CD4-positive, alpha-beta T cell treated with Interleukin-17A for 4 hours (primary cell): Measurements from ENCODE around the gene MBD5.

Experiments
- DNase-seq: peaks from one replicate; pipeline ENCODE4 v3.0.0-alpha.2; 2020; ENCODE audit warnings: mixed read lengths

MBD5 gene

DNA sequence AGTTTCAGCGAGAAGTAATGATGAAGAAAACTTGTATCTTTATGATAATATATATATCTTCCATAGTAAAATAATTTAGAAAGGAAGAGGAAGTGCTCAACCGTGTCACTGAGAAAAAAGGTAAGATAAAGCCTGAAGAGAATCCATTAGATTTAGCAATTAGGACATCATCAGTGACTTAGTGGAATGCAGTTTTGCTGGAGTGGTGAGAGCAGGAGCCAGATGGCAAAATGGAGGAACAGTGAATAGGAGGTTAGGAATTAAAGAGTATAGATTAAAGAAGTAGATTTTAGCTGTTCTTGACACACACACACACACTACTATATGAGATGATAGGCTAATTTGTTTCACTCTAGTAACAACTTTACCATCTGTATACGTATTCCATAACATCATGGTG lies 466.5 kb downstream of the MBD5 start:
- DNase-seq, result no peak

DNA sequence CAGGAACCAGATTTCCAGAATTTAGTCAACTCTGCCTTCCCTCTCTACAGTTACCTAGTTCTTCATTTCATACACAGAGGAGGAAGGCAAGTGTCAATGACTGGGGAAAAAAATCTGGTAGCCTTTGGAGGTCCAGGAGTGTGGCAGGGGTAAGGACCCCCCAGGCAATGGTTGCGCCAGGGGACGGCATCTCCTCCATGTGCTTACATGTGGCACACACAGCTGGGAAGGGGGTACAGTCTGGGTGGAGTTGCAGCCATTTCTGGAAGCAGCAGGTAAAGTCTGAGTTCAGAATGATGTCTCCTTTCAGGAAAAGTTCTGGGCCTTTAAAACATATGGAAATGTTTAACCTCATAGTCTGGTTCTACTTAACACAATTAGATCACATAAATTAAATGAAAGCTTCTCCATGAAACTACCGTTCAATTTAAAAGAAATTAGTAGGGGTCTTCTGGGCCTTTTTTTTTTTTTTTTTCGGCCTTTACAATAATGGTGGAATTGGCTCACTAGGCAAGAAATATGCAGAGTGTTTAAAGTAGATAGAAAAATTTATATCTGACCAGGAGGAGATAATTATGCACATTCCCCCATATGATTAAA lies 470.0 kb downstream of the MBD5 start:
- no peak for DNase-seq

DNA sequence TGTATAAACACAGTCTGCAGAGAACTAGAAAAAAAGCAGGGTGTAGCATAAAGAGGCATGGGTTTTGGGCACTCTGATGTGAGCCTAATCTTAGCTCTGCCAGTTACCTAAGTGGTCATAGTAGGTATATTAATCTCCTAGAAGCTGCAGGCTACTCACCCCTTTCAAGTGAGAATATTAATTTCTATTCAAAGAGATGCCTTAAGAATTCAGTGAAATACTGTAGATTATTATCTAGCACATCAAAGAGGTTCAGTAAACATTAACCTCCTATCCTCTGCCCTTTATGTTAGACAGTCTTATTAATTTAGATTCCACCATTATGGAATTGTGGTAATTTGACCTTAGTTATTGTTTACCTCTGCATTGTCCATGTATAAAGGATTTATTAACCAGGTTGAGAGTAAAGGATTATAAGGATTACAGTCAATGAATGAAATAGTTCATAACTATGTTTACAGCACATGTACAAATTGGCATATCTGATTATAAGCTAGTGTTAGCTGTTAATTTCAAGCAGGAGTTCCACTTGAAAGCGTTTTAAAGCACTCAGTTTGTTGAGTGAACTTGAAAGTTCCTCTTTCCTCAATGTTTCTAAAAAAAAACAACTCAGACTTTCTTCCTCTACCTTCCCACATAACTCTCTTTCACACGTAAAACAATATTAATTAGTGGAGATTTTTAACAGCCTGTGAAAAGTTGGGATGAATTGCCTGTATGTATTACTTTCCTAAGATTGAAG lies 473.1 kb downstream of the MBD5 start:
- DNase-seq, result no peak

DNA sequence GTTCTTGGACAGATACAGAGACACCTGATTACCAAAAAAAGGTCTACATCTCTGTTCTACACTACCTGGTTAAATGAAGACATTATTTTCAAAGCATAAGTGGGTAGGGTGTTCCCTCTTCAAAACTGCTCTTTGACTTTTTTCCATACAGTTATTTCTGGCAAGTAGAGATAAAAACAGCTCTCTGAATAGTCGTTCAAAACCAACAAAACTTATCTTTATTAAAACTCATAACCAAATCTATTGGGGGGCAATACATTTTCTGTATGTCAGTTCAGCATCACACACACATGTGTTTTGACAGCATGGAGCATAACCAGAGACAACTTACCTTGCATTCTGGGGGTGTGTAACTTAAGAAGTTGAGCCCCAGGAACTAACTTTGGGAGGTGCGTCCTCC lies 474.7 kb downstream of the MBD5 start:
- no peak for DNase-seq

DNA sequence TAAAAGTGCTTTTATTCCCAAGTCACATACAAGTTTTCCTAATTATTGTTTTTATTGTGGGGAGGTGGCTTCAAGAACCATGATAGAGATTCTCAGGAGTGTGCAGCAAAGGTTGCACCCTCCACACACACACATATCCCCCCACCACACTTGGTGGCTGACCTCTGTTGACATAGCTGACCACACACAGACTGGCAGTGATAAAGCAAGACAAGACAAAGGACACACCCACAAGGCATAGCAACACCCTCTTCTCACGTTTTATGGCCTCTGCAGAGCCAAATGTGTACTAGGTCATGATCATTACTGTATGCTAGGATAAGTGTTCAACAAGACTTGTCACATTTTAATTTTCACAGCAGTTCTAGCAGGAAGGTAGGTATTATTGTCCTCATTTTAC lies 480.7 kb downstream of the MBD5 start:
- no peak for DNase-seq

DNA sequence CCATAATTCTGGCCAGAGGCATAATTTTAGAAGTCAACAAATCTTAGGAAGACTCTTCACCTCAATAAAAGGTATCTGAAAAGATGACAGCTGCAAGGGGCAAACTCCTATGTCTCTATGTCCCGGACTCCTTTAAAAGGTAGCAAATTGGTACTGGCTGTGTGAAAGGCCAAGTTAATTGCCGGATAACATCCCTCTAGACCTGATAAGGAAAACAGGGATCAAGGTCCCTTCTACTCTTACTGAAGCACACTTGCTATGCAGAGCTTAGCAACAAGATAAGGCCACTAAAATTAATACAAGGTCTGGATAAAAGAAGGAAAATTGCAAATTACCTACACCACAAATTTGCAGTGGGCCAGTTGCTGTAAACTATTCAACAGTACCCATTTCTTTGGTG lies 482.6 kb downstream of the MBD5 start:
- no peak for DNase-seq

DNA sequence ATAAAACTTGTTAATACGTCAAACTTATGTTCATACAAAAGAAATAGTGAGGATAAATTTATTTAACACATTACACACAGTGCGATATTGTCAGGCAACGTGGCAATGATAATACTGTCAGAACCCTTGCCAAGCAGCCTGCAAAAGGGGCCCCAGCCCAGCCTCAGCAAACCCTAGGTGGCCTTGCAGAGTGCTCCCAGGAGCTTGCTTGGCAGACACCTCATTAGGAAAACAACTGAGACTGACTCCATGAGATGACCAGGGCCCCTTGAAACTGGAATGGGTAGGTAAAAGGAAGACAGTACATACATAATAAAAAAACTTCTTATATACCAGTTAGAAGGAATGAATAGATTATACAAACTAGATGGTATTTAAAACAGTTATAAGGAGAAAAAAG lies 487.1 kb downstream of the MBD5 start:
- no peak for DNase-seq

DNA sequence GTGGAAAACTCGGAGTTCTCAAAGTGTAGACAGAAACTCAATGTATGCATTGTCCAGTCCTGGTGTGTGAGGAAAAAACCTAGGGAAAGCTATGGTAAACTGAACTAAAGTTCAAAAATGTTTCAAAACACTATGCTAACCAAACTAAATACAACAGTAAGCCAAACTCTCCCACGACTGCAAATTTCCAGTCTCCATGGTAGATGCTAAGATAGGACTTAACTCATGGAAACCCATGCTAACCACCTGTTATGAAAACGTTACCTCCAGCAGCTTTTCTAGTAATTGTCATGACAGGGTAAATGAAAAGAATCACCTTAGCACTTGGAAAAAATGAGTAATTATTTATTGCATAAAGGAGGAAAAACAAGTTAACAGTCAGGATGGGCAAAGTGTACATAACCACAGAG lies 488.0 kb downstream of the MBD5 start:
- DNase-seq, result no peak

DNA sequence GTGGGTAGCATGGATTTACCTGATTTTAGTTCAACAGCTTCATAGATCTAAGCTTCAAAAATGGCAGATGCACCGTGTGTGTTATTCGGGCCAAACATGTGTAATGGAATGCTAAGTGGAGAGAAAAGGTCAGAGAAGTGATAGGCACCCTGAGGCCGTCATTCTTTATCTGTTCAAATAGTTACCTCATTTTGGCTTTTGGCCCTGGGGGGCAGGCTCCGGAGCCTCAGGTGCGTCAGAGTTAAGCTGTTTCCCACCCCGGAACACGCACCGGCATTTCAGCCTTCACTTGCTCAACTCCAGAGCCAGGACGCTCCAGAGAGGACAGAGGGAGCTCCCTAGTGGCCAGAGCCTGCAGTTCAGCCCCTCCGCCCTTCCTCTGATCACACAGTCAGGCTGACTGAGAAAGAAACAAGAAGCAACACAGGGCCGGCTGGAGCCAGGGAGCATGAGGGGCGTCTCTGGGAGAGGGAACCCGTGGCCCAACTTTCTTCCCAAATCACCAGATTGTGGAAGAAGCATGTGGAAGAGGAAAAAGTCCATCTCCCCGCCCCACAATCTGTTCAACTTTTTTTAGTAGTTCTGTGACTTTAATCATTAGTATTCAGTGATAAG lies 488.5 kb downstream of the MBD5 start:
- peak; percentile 88 for DNase-seq

DNA sequence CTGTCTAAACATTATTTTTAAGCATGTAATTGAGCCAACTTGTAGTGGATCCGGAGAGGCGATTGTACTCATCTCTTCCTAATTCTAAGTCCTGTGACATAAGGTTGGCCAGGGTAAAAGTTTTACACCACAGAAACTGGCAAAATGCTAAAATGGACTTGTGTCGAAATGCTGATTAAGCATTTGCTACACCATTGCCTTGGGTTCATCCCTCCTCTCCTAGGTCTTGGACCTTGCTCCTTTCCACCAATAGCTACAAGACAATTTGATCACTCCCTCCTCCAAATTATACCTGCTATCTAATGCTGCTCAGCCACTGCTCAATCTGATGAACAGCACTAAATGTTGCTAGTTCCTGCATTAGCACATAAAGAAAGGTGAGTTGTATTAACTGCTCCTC lies 491.0 kb downstream of the MBD5 start:
- no peak for DNase-seq

DNA sequence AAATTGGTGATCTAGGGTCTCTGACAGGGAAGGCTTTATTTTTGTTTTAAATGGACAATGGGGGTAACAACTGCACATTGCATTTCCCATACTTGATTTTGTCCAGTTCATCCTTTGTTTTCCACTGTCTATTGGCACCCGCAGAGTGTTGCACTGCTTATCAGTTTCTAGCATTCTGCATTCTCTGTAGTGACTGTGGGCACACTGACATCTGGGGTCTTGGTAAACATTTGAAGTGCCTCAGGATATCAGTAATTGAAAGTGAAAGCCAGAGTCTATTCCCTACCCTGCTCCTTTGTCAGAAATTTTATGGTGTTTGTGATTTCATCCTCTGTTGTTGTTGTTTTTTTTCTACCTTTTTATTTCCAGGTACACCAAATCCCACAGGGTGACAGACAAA lies 491.6 kb downstream of the MBD5 start:
- DNase-seq, result no peak

DNA sequence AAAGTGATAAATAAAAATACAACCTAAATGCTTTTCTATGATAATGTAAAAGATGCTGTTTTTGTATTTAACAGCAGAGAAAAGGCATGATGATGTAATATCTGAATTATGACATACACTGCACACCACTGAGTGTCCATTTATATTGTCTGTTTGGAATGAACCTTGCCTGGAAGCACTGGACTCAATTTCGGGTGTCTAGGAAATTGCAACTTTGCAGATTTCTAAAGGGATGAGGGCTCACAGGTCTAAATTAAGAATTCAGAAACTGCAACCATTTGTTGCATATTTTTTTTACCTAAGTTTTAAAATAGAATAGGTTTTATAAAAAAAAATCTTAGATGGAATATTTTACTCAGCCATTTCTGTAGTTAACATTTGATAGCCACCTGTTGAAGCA lies 492.5 kb downstream of the MBD5 start:
- no peak for DNase-seq

DNA sequence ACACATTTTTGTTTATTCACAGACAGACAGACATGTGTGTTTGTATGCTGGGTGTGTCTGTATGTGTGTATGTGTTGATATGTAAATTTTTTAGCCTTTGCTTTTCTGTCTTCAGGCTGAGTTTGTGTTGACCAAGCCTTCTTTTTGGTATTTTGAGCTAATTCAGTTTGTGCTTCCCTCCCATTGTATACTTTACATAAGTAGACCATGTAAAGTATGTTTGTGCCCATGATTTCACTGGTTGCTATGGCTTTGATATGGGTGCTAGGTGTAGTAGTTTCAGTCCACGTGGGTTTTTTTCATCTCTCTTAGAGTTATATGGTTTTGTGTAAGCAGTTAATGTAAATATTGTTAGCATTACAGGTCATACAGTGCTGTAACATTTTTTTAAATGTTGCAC lies 494.2 kb downstream of the MBD5 start:
- DNase-seq, result no peak

DNA sequence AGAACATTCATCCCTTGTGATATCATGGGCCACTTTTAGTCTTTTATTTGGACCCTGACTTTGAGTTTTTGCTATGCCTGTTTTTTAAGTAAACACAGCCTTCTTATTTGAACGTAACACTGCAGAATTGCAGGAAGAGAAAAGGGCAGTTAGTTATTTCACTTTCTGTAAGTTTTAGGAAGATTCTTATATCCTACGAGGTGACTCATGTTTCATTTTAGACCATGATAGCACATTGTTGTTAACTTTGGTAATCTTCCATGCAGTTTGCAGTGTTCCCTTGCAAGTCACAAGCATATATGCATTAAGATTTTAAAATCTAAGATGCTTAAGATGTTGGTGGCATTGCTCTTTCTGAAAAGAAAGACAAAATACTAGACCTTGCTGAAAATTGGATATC lies 495.1 kb downstream of the MBD5 start:
- no peak for DNase-seq

DNA sequence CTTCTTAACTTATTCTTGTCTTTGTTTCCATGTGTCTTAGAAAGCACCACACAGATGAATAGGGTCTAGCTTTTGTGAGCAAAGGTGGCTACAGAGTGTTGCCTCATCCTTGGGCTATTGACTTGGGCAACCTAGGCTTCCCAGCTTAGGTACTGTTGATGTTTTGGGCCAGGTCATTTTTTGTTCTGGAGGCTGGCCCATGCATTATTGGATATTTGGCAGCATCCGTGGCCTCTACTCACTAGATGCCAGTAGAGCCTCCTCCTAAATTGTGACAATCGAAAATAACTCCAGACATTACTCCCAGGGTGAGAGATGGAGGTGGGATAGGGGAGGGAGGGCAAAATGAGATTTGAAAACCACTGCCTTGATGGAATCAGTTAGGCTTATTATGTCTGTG lies 496.4 kb downstream of the MBD5 start:
- no peak for DNase-seq

DNA sequence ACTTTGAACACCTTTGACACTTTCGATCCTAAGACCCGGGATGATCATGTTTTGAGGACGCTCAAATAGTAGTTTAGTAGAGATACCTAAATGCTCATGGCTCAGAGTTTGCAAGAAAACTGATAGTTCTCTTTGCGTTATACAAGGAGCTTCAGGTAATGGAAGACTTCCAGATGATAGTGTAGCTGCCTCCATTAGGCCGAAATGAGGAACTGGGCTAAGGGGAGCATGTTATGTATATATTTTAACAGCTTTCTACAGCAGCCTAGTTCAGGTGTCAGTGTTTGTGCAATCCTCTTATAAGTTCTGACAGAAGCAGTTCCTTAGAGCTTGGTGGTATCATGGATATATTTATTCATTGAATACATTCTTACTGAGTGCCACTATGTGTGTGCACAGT lies 496.9 kb downstream of the MBD5 start:
- DNase-seq, result no peak

DNA sequence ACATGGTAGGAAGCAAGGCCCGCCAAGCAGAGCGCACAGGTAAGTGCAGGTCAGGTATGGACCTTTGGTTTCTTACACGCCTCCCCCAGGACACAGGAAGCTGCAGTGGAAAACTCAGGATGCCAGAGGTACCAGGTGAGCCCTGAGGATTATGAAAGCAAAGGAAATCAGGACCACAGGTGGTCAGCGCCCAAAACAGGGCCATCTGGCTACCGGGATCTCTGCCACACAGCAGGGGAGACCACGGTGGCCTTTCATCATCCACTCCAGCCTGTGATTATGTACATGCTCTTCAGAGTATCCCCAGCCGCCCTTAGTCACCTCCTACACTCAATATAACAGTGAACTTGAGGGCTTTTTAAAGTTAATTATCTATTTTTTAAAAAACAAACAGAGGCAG lies 498.1 kb downstream of the MBD5 start:
- no peak for DNase-seq

DNA sequence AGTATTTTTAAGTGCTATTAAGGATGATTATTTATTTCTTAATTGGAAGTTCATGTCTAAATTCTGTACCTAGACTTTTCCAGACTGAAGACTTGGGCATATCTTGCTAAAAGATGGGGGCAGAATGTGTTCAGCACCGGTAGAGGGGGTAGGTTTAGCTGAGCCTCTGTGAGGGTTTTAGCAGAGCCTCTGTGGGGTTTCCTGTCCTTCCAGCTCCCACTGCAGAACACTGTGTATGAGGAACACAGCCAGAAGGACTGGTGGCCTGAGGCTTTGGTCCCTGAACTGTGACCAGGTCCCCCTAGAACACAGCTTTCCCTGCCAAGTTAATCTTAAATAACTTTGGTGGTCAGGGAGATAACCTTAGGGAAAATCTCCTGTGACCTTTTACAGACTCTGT lies 500.3 kb downstream of the MBD5 start:
- DNase-seq, result peak; percentile 24

DNA sequence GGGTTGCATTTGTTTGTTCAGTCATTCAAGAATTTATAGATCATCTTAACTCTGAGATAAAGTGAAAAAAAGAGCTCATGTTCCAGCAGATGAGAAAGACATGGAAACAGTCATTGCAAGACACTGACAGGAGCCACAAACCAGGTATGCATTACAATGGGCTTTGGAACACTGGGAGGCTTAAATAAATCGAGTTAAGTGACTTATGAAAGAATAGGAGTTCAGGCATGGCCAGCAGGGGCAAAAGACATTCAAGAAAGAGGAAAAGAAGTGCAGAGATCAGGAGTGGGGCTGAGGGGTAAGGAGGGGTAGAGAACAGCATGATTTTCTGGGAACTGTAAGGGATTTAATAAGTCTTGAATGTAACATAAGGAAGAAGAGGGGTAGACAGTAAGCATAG lies 502.4 kb downstream of the MBD5 start:
- DNase-seq, result no peak

DNA sequence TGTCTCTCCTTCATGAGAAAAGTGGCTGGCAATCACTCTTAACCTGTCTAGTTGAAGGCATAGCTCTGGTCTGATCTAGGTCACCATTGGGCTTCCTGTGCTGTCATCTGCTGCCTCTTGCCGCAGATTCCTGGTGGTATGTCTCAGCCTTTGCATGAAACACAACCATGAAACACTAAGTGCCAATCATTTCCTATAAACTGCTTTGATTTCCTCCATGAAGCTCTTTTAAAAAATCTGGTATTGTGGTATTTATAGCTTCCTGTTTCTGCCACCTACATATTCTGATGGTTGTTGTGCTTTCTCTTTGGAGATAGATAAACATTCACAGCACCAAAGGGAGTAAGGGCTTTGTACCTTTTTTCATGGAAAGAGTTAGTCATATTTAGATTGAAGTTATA lies 503.6 kb downstream of the MBD5 start:
- peak; percentile 74 for DNase-seq

DNA sequence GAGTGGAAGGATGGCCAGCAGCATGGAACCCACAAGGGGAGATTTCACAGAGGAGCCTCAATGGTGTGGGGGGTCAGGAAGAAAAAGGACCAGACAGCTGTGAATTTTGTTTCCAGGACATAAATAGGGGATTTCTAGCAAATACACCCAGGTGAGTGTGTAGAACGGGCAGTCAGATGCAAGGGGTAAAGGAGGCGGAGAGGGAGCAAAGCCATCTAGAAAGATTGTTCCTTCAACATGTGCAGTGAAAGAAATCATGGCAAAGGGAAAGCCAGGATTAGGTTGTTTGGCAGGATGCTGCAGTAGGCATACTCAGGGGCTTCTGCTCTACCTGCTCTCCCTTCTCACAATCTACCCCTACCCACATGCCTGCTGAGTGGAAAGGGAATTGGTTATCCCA lies 504.2 kb downstream of the MBD5 start:
- DNase-seq, result no peak

DNA sequence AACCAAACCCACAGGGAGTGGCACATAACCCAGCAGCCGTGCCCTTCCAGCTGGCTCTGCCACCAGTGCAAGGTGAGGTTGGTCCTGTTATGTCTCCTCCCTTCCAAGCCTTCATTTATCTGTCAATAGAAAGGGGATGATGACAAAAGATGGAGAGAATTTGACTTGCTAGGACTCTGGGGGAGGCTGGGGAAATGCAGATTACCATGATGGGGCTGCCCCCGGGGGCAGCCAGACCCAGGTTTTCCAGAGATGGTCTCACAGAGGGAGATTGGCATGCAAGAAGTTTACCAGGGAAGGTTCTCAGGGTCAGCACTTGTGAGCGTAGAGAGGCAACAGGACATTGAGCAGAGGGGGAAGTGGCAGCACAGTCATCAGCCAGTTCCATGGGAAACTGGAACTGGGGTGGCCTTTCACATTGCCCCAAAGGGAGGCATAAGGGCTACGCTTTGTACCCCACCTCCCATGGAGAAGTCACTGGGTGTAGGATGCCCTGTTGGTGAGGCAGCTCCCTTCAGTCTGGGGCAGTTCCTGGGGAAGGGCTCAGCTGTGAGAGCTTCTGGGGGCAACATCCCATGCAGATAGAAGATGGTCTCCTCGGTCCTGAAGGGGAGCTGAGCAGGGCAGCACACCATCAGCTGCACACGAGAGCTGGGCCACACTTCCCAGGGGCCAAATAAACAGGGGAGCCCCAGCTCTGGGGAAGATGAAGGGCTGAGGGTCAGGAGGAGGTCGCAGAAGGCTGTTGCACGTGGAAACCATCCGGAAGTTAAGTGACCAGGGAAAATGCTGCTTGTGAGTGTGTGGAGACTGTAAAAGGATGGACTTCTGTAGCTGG lies 505.8 kb downstream of the MBD5 start:
- DNase-seq, result no peak

DNA sequence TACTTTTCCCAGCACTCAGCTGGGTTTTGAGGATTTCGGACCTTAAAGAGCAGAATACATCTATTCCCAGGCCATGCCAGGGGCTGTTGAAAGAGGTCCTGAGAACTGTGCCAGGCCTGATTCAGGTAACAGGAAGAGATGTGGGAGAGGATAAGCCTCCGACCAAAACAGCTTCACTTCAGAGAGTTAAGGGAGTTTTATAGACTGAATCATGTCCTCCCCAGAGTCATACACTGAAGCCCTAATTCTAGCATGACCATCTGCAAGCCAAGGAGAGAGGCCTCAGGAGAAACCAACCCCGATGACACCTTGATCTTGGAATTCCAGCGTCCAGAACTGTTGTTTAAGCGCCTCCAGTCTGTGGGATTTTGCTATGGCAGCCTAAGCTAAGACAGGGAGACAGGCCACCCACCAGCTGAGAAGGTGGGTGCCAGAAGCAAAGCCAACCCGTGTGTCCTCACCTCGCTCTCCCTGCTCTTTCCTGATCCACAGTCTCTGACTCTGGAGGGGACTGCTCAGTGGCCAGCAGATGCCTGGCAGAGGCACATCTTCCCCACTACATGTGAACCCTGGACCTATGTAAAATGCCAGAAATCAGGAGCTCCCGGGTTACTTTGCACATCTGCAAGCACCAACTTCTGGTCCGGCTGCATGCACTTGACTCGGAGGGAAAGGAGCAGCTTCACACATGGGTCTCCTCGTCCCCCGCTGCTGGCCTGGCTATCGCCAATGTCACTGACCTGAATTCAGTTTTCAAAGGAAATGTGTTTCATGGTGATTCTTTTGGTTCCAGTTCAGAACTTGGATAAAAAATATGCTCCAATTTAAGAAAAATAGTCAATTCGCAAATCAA lies 506.8 kb downstream of the MBD5 start:
- peak; percentile 39 for DNase-seq
